Panc1 (cell line): ENCODE measurements around the gene HOXC4. TPM values are rescaled to one million over a fixed set of nuclear protein-coding genes. Genes with fewer than 3 reads are reported as not detected.

Source experiments
- ATAC-seq: fragments of 200-7000 bp; cut with Tn5 transposase; 2 replicates; pipeline ENCODE4 v1.9.1; 2020; ENCODE audit warnings: mild to moderate bottlenecking, moderate library complexity
- BruUV-seq: library from RNA; stranded (reverse); fragments of 400-500 nt; replicated peaks from 2 replicates; lab custom pipeline; 2021; lab: Mats Ljungman, UMichigan
- CTCF ChIA-PET: fragments of 300-600 bp; sonication (Branson Sonifier 250); formaldehyde crosslinking; loops from one replicate; lab custom pipeline; 2022; ENCODE audit warnings: antibody characterized with exemption; lab: Charles Lee
- POLR2A ChIA-PET: fragments of 300-600 bp; sonication (Branson Sonifier 250); formaldehyde crosslinking; loops from one replicate; lab custom pipeline; 2022; ENCODE audit warnings: antibody characterized with exemption; lab: Charles Lee
- DNase-seq: peaks from one replicate; pipeline ENCODE4 v3.0.0-alpha.2; 2010; ENCODE audit warnings: low read depth, low spot score
- H3K27ac ChIP-seq: 2 replicates; pipeline ENCODE4 v1.5.1; 2011; ENCODE audit warnings: mild to moderate bottlenecking, low read length, inconsistent platforms
- H3K27me3 ChIP-seq: fragments of 200-500 bp; sonication (Bioruptor generic); 2 replicates; pipeline ENCODE4 v1.6.0; 2014; ENCODE audit warnings: low read length, inconsistent platforms; ENCODE audit not compliant: control insufficient read depth, insufficient read depth
- H3K36me3 ChIP-seq: fragments of 200-500 bp; sonication (Bioruptor generic); 2 replicates; pipeline ENCODE4 v1.5.1; 2014; ENCODE audit warnings: inconsistent platforms, mild to moderate bottlenecking, low read length, moderate library complexity; ENCODE audit not compliant: control insufficient read depth, insufficient read depth
- H3K4me1 ChIP-seq: 2 replicates; pipeline ENCODE4 v1.5.1; 2011; ENCODE audit warnings: inconsistent platforms, mild to moderate bottlenecking, low read length, moderate library complexity; ENCODE audit not compliant: control insufficient read depth, insufficient read depth
- H3K4me3 ChIP-seq, 2 experiments: 2 replicates each; pipeline ENCODE4 v1.5.1; 2011 to 2012; ENCODE audit warnings: low read depth in 2 of 2, low read length in 2 of 2, mild to moderate bottlenecking in 2 of 2, inconsistent platforms in 1 of 2, moderate library complexity in 1 of 2
- H3K9me3 ChIP-seq: fragments of 200-500 bp; sonication (Bioruptor generic); 2 replicates; pipeline ENCODE4 v1.5.1; 2014; ENCODE audit warnings: low read depth, mild to moderate bottlenecking, inconsistent platforms, low read length, moderate library complexity; ENCODE audit not compliant: control insufficient read depth, insufficient read depth
- POLR2AphosphoS5 ChIP-seq: IDR thresholded peaks from 2 replicates; pipeline ENCODE4 v1.6.1; 2012; ENCODE audit warnings: mild to moderate bottlenecking, low read depth, low read length, moderate library complexity
- REST ChIP-seq, 2 experiments: IDR thresholded peaks; 2 replicates each; pipeline ENCODE4 v1.6.1; 2011 to 2012; ENCODE audit warnings: low read depth in 2 of 2, control low read depth in 1 of 2, low read length in 1 of 2, mild to moderate bottlenecking in 1 of 2, moderate library complexity in 1 of 2; ENCODE audit not compliant: insufficient read depth in 1 of 2
- SIN3A ChIP-seq: IDR thresholded peaks from 2 replicates; pipeline ENCODE4 v1.6.1; 2012; ENCODE audit warnings: low read depth, mild to moderate bottlenecking, low read length, moderate library complexity, borderline replicate concordance; ENCODE audit not compliant: insufficient read depth
- TCF7L2 ChIP-seq: IDR thresholded peaks from 2 replicates; pipeline ENCODE4 v1.6.1; 2011; ENCODE audit warnings: mild to moderate bottlenecking, low read depth, low read length, inconsistent platforms
- in situ Hi-C: cut with HindIII; loops from 2 replicates; pipeline ENCODE4 v1.10.0; 2016; ENCODE audit warnings: low sequenced_read_pairs, low pct_unique_long_range_greater_than_20kb
- intact Hi-C: fragments of 100-400 bp; cut with micrococcal nuclease; formaldehyde crosslinking; loops from one replicate; pipeline ENCODE4 v1.10.0; 2022; ENCODE audit not compliant: unreplicated experiment
- total RNA-seq: library from RNA; stranded (reverse); gene quantifications from one replicate; pipeline ENCODE4 v1.2.1, GENCODE V29; 2021; ENCODE audit not compliant: unreplicated experiment
- TF ChIP-seq, protein P1 (sequence below): fragments of 450-650 bp; IDR thresholded peaks from 2 replicates; pipeline ENCODE4 v1.5.1; 2017; ENCODE audit warnings: mild to moderate bottlenecking

The HOXC4 gene
- total RNA-seq, 1 experiment from 2014 or later, result 22.7 TPM

DNA sequence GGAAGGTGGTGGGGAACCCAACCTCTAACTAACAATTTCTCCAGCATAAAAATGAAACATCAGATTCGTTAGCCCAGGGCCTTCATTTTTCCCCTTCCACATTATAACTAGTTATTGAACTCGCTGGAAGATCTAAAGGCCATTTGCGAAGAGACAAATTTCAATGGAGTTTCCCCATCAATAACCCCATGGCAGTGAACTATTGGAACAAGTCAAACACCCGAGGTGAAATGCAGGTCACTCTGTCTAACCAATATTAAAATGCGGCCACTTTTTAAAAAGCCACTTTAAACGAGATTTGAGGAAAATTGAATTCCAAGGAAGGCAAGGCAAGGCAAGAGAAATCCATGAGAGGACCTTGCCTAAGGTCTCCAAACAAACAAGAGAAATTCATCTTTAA lies 4.5 kb upstream of the HOXC4 start:
- CTCF ChIA-PET, result no interaction called here
- ATAC-seq (no peak), DNase-seq (no peak)
- BruUV-seq, result no TSS peak
- intact Hi-C loops, result no loop called here
- H3K4me1 ChIP-seq, result peaks cover 76% of the 10 kb centered on the region
- no peaks in the 10 kb centered on the region for H3K27me3 ChIP-seq
- POLR2A ChIA-PET, result no interaction called here
- no peak for TF ChIP-seq TCF7L2
- no peak for TF ChIP-seq POLR2AphosphoS5
- TF ChIP-seq, protein P1, sequence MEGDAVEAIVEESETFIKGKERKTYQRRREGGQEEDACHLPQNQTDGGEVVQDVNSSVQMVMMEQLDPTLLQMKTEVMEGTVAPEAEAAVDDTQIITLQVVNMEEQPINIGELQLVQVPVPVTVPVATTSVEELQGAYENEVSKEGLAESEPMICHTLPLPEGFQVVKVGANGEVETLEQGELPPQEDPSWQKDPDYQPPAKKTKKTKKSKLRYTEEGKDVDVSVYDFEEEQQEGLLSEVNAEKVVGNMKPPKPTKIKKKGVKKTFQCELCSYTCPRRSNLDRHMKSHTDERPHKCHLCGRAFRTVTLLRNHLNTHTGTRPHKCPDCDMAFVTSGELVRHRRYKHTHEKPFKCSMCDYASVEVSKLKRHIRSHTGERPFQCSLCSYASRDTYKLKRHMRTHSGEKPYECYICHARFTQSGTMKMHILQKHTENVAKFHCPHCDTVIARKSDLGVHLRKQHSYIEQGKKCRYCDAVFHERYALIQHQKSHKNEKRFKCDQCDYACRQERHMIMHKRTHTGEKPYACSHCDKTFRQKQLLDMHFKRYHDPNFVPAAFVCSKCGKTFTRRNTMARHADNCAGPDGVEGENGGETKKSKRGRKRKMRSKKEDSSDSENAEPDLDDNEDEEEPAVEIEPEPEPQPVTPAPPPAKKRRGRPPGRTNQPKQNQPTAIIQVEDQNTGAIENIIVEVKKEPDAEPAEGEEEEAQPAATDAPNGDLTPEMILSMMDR, result no peak
- no peak for TF ChIP-seq SIN3A
- no peak for TF ChIP-seq REST (IDR thresholded peaks at IDR 0.05; ENCODE audit: insufficient read depth in 1 of 2, low read depth in 2 of 2, low read length in 1 of 2)
- no peaks in the 10 kb centered on the region for H3K36me3 ChIP-seq
- H3K9me3 ChIP-seq, result no peaks in the 10 kb centered on the region
- in situ Hi-C loops, result no loop called here
- H3K4me3 ChIP-seq, result no peak overlapping the region
- no peak overlapping the region for H3K27ac ChIP-seq

GRCh38 chr12:54050482-54050810 lies 3.2 kb upstream of the HOXC4 start:
- TF ChIP-seq TCF7L2, result no peak
- TF ChIP-seq, protein P1, result no peak
- no peak for TF ChIP-seq SIN3A
- no peak for TF ChIP-seq POLR2AphosphoS5
- TF ChIP-seq REST (IDR thresholded peaks at IDR 0.05; ENCODE audit: insufficient read depth in 1 of 2, low read depth in 2 of 2, low read length in 1 of 2), result no peak
- ATAC-seq, result no peak
- H3K27me3 ChIP-seq, result no peaks in the 10 kb centered on the region
- ChIA-PET CTCF (interaction anchor here (0.8 to 1.1 kb wide), 2 partner anchors 12 to 142 kb away, joined by 3 to 4 read pairs; no protein-coding TSS in a partner anchor), POLR2A (interaction anchor here (0.7 kb wide), 2 partner anchors 121 to 141 kb away, joined by 3 to 6 read pairs; no protein-coding TSS in a partner anchor)
- H3K9me3 ChIP-seq, result no peaks in the 10 kb centered on the region
- DNase-seq, result no peak
- intact Hi-C loops, result no loop called here
- BruUV-seq, result no TSS peak
- H3K4me1 ChIP-seq, result peaks cover 70% of the 10 kb centered on the region
- no peaks in the 10 kb centered on the region for H3K36me3 ChIP-seq
- in situ Hi-C loops, result no loop called here
- no peak overlapping the region for H3K27ac ChIP-seq
- H3K4me3 ChIP-seq, result no peak overlapping the region
